Panc1 (cell line): Measurements from ENCODE around the gene TBXAS1. TPM values are rescaled to one million over a fixed set of nuclear protein-coding genes. Genes with fewer than 3 reads are reported as not detected.

Source experiments
- ATAC-seq: fragments of 200-7000 bp; cut with Tn5 transposase; 2 replicates; pipeline ENCODE4 v1.9.1; 2020; ENCODE audit warnings: mild to moderate bottlenecking, moderate library complexity
- BruUV-seq: library from RNA; stranded (reverse); fragments of 400-500 nt; replicated peaks from 2 replicates; lab custom pipeline; 2021; lab: Mats Ljungman, UMichigan
- CTCF ChIA-PET: fragments of 300-600 bp; sonication (Branson Sonifier 250); formaldehyde crosslinking; loops from one replicate; lab custom pipeline; 2022; ENCODE audit warnings: antibody characterized with exemption; lab: Charles Lee
- POLR2A ChIA-PET: fragments of 300-600 bp; sonication (Branson Sonifier 250); formaldehyde crosslinking; loops from one replicate; lab custom pipeline; 2022; ENCODE audit warnings: antibody characterized with exemption; lab: Charles Lee
- DNase-seq: peaks from one replicate; pipeline ENCODE4 v3.0.0-alpha.2; 2010; ENCODE audit warnings: low read depth, low spot score
- H3K27ac ChIP-seq: 2 replicates; pipeline ENCODE4 v1.5.1; 2011; ENCODE audit warnings: mild to moderate bottlenecking, low read length, inconsistent platforms
- H3K27me3 ChIP-seq: fragments of 200-500 bp; sonication (Bioruptor generic); 2 replicates; pipeline ENCODE4 v1.6.0; 2014; ENCODE audit warnings: low read length, inconsistent platforms; ENCODE audit not compliant: control insufficient read depth, insufficient read depth
- H3K36me3 ChIP-seq: fragments of 200-500 bp; sonication (Bioruptor generic); 2 replicates; pipeline ENCODE4 v1.5.1; 2014; ENCODE audit warnings: inconsistent platforms, mild to moderate bottlenecking, low read length, moderate library complexity; ENCODE audit not compliant: control insufficient read depth, insufficient read depth
- H3K4me1 ChIP-seq: 2 replicates; pipeline ENCODE4 v1.5.1; 2011; ENCODE audit warnings: inconsistent platforms, mild to moderate bottlenecking, low read length, moderate library complexity; ENCODE audit not compliant: control insufficient read depth, insufficient read depth
- H3K4me3 ChIP-seq, 2 experiments: 2 replicates each; pipeline ENCODE4 v1.5.1; 2011 to 2012; ENCODE audit warnings: low read depth in 2 of 2, low read length in 2 of 2, mild to moderate bottlenecking in 2 of 2, inconsistent platforms in 1 of 2, moderate library complexity in 1 of 2
- H3K9me3 ChIP-seq: fragments of 200-500 bp; sonication (Bioruptor generic); 2 replicates; pipeline ENCODE4 v1.5.1; 2014; ENCODE audit warnings: low read depth, mild to moderate bottlenecking, inconsistent platforms, low read length, moderate library complexity; ENCODE audit not compliant: control insufficient read depth, insufficient read depth
- CTCF ChIP-seq: fragments of 450-650 bp; IDR thresholded peaks from 2 replicates; pipeline ENCODE4 v1.5.1; 2017; ENCODE audit warnings: mild to moderate bottlenecking
- POLR2AphosphoS5 ChIP-seq: IDR thresholded peaks from 2 replicates; pipeline ENCODE4 v1.6.1; 2012; ENCODE audit warnings: mild to moderate bottlenecking, low read depth, low read length, moderate library complexity
- REST ChIP-seq, 2 experiments: IDR thresholded peaks; 2 replicates each; pipeline ENCODE4 v1.6.1; 2011 to 2012; ENCODE audit warnings: low read depth in 2 of 2, control low read depth in 1 of 2, low read length in 1 of 2, mild to moderate bottlenecking in 1 of 2, moderate library complexity in 1 of 2; ENCODE audit not compliant: insufficient read depth in 1 of 2
- SIN3A ChIP-seq: IDR thresholded peaks from 2 replicates; pipeline ENCODE4 v1.6.1; 2012; ENCODE audit warnings: low read depth, mild to moderate bottlenecking, low read length, moderate library complexity, borderline replicate concordance; ENCODE audit not compliant: insufficient read depth
- TCF7L2 ChIP-seq: IDR thresholded peaks from 2 replicates; pipeline ENCODE4 v1.6.1; 2011; ENCODE audit warnings: mild to moderate bottlenecking, low read depth, low read length, inconsistent platforms
- in situ Hi-C: cut with HindIII; loops from 2 replicates; pipeline ENCODE4 v1.10.0; 2016; ENCODE audit warnings: low sequenced_read_pairs, low pct_unique_long_range_greater_than_20kb
- intact Hi-C: fragments of 100-400 bp; cut with micrococcal nuclease; formaldehyde crosslinking; loops from one replicate; pipeline ENCODE4 v1.10.0; 2022; ENCODE audit not compliant: unreplicated experiment
- total RNA-seq: library from RNA; stranded (reverse); gene quantifications from one replicate; pipeline ENCODE4 v1.2.1, GENCODE V29; 2021; ENCODE audit not compliant: unreplicated experiment

The TBXAS1 gene
- total RNA-seq, 1 experiment from 2014 or later = 4.4 TPM

GRCh38 chr7:139808846-139809442 lies 20.1 kb upstream of the TBXAS1 start:
- POLR2A ChIA-PET = no interaction called here
- no TSS peak for BruUV-seq
- TF ChIP-seq CTCF (no peak), REST (IDR thresholded peaks at IDR 0.05; ENCODE audit: insufficient read depth in 1 of 2, low read depth in 2 of 2, low read length in 1 of 2) (no peak)
- Histone ChIP-seq H3K36me3 (no peaks in the 10 kb centered on the region), H3K27me3 (no peaks in the 10 kb centered on the region), H3K4me3 (no peak overlapping the region), H3K27ac (no peak overlapping the region), H3K4me1 (no peaks in the 10 kb centered on the region), H3K9me3 (no peaks in the 10 kb centered on the region)
- DNase-seq = no peak
- no peak for ATAC-seq
- intact Hi-C loops = no loop called here
- CTCF ChIA-PET = interaction anchor here (0.5 to 0.6 kb wide), 2 partner anchors 54 to 367 kb away, joined by 4 read pairs; no protein-coding TSS in a partner anchor
- in situ Hi-C loops = no loop called here

GRCh38 chr7:139811066-139811465 lies 18.0 kb upstream of the TBXAS1 start:
- ATAC-seq (no peak), DNase-seq (no peak)
- H3K4me3 ChIP-seq = no peak overlapping the region
- in situ Hi-C loops (no loop called here), intact Hi-C loops (no loop called here)
- no peaks in the 10 kb centered on the region for H3K9me3 ChIP-seq
- no peak overlapping the region for H3K27ac ChIP-seq
- H3K36me3 ChIP-seq = no peaks in the 10 kb centered on the region
- TF ChIP-seq POLR2AphosphoS5 (no peak), REST (IDR thresholded peaks at IDR 0.05; ENCODE audit: insufficient read depth in 1 of 2, low read depth in 2 of 2, low read length in 1 of 2) (no peak), TCF7L2 (no peak), SIN3A (no peak)
- H3K4me1 ChIP-seq = no peaks in the 10 kb centered on the region
- POLR2A ChIA-PET = no interaction called here
- no peaks in the 10 kb centered on the region for H3K27me3 ChIP-seq
- CTCF ChIA-PET = no interaction called here
- no TSS peak for BruUV-seq
